Endothelial cell of umbilical vein (primary cell): ENCODE measurements around the gene TSC22D1.

Experiments used
- EZH2 ChIP-seq: IDR thresholded peaks from 2 replicates; pipeline ENCODE4 v1.6.1; 2012; ENCODE audit warnings: borderline replicate concordance, low read depth, mild to moderate bottlenecking, moderate library complexity, low read length, inconsistent platforms; ENCODE audit not compliant: severe bottlenecking
- MAX ChIP-seq: IDR thresholded peaks from 2 replicates; pipeline ENCODE4 v1.6.1; 2011; ENCODE audit not compliant: insufficient read depth, insufficient read length
- POLR2A ChIP-seq: IDR thresholded peaks from 2 replicates; pipeline ENCODE4 v1.6.1; 2012; ENCODE audit warnings: low read depth, mild to moderate bottlenecking, control low read depth, low read length
- POLR2AphosphoS5 ChIP-seq: IDR thresholded peaks from 2 replicates; pipeline ENCODE4 v1.6.1; 2012; ENCODE audit warnings: low read depth, mild to moderate bottlenecking, control low read depth, low read length, moderate library complexity; ENCODE audit not compliant: insufficient read depth
- TF ChIP-seq, protein P1 (sequence below), 2 donors: IDR thresholded peaks; 1 replicate in 1 of 2; 2 replicates in 1 of 2; pipeline ENCODE4 v1.5.1; 2011; ENCODE audit warnings: low read length in 2 of 2, mild to moderate bottlenecking in 2 of 2, moderate library complexity in 2 of 2, control low read depth in 1 of 2, inconsistent platforms in 1 of 2, low read depth in 1 of 2; ENCODE audit not compliant: insufficient read depth in 1 of 2; ENCODE audit errors: extremely low read depth in 1 of 2

DNA sequence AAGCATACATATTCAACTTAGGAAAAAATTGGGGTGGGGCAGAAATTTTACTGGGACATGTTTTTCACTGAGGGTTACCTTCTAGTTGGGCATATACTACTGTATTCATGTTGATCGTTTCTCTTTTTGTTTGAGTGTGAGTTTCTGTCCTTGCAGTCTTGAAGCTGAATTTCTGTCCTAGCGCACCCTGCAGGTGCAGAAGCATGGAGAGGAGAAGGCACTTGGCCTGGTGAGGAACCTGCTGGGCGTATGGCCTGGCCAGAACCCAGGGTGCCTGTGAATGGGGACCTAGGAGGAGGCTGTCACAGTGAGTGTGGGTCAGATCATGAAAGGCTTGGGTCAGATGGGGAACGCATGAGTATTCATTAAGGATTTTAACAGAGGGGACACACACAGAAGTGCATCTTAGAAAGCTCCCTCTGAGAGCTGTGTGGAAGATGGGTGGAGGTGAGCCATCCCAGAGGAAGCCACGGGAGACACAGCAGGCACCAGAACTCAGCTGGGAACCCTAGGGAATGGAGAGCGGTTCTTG, 165.7 kb downstream of the TSC22D1 start:
- TF ChIP-seq MAX: no peak
- TF ChIP-seq POLR2A: no peak
- no peak for TF ChIP-seq EZH2
- TF ChIP-seq, protein P1, sequence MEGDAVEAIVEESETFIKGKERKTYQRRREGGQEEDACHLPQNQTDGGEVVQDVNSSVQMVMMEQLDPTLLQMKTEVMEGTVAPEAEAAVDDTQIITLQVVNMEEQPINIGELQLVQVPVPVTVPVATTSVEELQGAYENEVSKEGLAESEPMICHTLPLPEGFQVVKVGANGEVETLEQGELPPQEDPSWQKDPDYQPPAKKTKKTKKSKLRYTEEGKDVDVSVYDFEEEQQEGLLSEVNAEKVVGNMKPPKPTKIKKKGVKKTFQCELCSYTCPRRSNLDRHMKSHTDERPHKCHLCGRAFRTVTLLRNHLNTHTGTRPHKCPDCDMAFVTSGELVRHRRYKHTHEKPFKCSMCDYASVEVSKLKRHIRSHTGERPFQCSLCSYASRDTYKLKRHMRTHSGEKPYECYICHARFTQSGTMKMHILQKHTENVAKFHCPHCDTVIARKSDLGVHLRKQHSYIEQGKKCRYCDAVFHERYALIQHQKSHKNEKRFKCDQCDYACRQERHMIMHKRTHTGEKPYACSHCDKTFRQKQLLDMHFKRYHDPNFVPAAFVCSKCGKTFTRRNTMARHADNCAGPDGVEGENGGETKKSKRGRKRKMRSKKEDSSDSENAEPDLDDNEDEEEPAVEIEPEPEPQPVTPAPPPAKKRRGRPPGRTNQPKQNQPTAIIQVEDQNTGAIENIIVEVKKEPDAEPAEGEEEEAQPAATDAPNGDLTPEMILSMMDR (IDR thresholded peaks at IDR 0.05; ENCODE audit: extremely low read depth in 1 of 2, insufficient read depth in 1 of 2, low read depth in 1 of 2, low read length in 2 of 2): no peak
- TF ChIP-seq POLR2AphosphoS5: no peak
